ENCODE measurements around the gene C5orf46. TPM values are rescaled to one million over a fixed set of nuclear protein-coding genes. Genes with fewer than 3 reads are reported as not detected.

C5orf46 gene
- total RNA-seq, 6 experiments from 2014 or later = not detected

DNA sequence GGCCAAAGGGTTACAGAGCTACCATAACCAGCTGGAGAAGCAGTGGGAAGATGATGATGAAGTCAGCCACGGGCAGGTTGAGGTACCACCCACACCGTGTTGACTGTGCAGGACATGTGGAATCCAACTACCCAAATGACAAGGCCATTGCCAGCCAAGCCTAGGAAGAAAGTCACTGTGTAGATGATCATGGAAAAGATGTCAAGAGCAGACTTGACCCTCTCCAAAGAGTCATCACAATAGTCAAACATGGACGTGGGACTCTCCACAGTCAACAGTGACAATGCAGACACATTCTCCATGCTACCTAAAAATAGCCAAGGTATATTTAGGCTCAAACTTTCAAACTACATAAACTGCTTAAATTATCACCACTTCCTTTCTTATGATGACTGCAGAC lies 54.0 kb downstream of the C5orf46 start:
- no peaks in the 10 kb centered on the region for H3K9me3 Mint-ChIP-seq
- TF ChIP-seq, protein P1, sequence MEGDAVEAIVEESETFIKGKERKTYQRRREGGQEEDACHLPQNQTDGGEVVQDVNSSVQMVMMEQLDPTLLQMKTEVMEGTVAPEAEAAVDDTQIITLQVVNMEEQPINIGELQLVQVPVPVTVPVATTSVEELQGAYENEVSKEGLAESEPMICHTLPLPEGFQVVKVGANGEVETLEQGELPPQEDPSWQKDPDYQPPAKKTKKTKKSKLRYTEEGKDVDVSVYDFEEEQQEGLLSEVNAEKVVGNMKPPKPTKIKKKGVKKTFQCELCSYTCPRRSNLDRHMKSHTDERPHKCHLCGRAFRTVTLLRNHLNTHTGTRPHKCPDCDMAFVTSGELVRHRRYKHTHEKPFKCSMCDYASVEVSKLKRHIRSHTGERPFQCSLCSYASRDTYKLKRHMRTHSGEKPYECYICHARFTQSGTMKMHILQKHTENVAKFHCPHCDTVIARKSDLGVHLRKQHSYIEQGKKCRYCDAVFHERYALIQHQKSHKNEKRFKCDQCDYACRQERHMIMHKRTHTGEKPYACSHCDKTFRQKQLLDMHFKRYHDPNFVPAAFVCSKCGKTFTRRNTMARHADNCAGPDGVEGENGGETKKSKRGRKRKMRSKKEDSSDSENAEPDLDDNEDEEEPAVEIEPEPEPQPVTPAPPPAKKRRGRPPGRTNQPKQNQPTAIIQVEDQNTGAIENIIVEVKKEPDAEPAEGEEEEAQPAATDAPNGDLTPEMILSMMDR (IDR thresholded peaks at IDR 0.05) = no peak
- peaks cover 2% of the 10 kb centered on the region; the same call in 1 of the 2 replicates for H3K27me3 Mint-ChIP-seq (ENCODE audit: insufficient read depth)
- DNase-seq = no peak
- no peak overlapping the region for H3K4me3 Mint-ChIP-seq
- no peaks in the 10 kb centered on the region for H3K4me1 Mint-ChIP-seq (ENCODE audit: low read depth)
- no peak overlapping the region for H3K27ac Mint-ChIP-seq
- no peaks in the 10 kb centered on the region for H3K36me3 Mint-ChIP-seq (ENCODE audit: low read depth)

DNA sequence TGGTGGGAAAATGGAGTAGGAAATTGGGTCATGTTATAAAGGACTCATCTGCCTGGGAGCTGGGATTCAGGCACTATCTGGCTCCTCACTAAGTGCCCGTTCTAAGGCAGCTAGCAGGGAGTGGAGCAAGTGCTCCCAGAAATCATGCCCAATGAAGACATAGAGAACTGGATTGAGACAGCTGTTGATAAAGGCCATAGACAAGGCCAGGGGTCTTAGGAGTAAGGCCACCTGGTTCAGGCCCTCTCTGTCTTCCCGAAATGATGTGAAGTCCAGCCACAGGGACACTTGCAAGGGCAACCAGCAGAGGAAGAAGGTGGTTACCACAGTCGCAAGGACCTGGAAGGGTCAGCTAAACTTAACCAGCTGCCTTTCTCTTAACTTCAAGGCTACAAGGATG lies 54.8 kb downstream of the C5orf46 start:
- H3K4me3 Mint-ChIP-seq = no peak overlapping the region
- DNase-seq = no peak
- TF ChIP-seq, protein P1 (IDR thresholded peaks at IDR 0.05) = no peak
- H3K36me3 Mint-ChIP-seq (ENCODE audit: low read depth) = no peaks in the 10 kb centered on the region
- H3K4me1 Mint-ChIP-seq (ENCODE audit: low read depth) = no peaks in the 10 kb centered on the region
- peaks cover 2% of the 10 kb centered on the region; the same call in 1 of the 2 replicates for H3K27me3 Mint-ChIP-seq (ENCODE audit: insufficient read depth)
- no peak overlapping the region for H3K27ac Mint-ChIP-seq
- no peaks in the 10 kb centered on the region for H3K9me3 Mint-ChIP-seq

DNA sequence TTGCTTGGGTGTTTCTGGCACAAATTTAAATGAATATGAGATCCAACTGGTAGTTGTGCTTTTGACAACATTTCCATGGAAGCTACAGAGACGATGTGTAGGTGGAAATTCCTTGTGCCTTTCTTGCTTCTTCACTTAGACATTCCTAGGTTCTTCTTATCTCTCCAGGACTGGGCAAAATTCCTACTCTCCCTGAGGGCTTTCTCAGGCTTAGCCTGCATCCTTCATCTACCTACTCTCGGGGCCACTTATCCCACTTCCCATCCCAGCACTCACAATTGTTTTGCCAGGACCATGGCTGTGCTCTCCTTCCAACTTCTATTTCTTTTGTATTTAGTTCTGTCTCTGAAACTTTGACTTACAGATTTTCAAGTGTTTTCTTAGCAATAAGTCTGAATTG lies 57.1 kb downstream of the C5orf46 start:
- H3K4me1 Mint-ChIP-seq (ENCODE audit: low read depth) = no peaks in the 10 kb centered on the region
- no peak overlapping the region for H3K4me3 Mint-ChIP-seq
- no peak for DNase-seq
- TF ChIP-seq, protein P1 (IDR thresholded peaks at IDR 0.05) = no peak
- H3K27ac Mint-ChIP-seq = no peak overlapping the region
- H3K36me3 Mint-ChIP-seq (ENCODE audit: low read depth) = no peaks in the 10 kb centered on the region
- peaks cover 2% of the 10 kb centered on the region; the same call in 1 of the 2 replicates for H3K27me3 Mint-ChIP-seq (ENCODE audit: insufficient read depth)
- H3K9me3 Mint-ChIP-seq = no peaks in the 10 kb centered on the region; the same call in 1 of the 2 replicates

DNA sequence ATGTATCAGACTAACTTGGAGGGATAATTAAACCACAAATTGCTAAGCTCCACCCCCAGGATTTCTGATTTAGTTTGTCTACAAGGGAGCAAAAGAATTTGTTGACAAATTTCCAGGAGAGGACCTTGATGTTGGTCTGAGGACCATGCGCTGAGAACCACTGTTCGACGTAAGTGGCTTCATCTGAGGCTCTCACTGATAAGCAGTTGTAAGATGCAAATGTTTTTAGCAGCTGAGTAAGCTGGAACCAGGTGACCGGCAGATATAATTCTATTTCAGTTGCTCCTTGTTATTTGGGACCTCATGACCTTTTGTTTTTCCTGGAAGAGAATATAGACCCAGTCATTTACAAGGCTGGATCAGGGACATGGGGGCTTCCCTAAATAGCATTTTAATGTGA lies 60.7 kb downstream of the C5orf46 start:
- no peaks in the 10 kb centered on the region; the same call in 1 of the 2 replicates for H3K9me3 Mint-ChIP-seq
- H3K27ac Mint-ChIP-seq = no peak overlapping the region
- no peaks in the 10 kb centered on the region for H3K4me1 Mint-ChIP-seq (ENCODE audit: low read depth)
- peaks cover 2% of the 10 kb centered on the region; the same call in 1 of the 2 replicates for H3K27me3 Mint-ChIP-seq (ENCODE audit: insufficient read depth)
- H3K4me3 Mint-ChIP-seq = no peak overlapping the region
- TF ChIP-seq, protein P1 (IDR thresholded peaks at IDR 0.05) = no peak
- no peaks in the 10 kb centered on the region for H3K36me3 Mint-ChIP-seq (ENCODE audit: low read depth)
- no peak for DNase-seq

DNA sequence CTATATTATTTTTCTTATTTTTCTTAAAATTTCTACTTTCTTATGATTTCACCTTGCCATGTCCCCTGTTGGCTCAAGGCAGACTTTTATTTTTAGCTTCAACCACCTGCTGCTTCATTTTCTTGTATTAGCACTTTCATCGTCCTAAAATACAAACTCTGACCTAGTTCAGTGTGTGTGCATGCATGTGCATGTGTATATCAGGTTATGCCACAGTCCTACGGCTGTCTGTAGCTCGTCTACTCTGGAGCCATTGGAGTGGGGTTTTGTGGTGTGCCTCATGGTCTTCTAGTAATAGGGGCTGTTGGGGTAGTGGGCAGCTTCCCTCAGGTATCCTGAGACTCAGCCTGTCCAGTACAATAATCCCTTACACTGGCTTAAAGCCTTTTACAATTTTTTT lies 61.5 kb downstream of the C5orf46 start:
- peaks cover 2% of the 10 kb centered on the region; the same call in 1 of the 2 replicates for H3K27me3 Mint-ChIP-seq (ENCODE audit: insufficient read depth)
- TF ChIP-seq, protein P1 (IDR thresholded peaks at IDR 0.05) = no peak
- no peak for DNase-seq
- no peaks in the 10 kb centered on the region; the same call in 1 of the 2 replicates for H3K9me3 Mint-ChIP-seq
- H3K27ac Mint-ChIP-seq = no peak overlapping the region
- H3K36me3 Mint-ChIP-seq (ENCODE audit: low read depth) = no peaks in the 10 kb centered on the region
- H3K4me3 Mint-ChIP-seq = no peak overlapping the region
- no peaks in the 10 kb centered on the region for H3K4me1 Mint-ChIP-seq (ENCODE audit: low read depth)

DNA sequence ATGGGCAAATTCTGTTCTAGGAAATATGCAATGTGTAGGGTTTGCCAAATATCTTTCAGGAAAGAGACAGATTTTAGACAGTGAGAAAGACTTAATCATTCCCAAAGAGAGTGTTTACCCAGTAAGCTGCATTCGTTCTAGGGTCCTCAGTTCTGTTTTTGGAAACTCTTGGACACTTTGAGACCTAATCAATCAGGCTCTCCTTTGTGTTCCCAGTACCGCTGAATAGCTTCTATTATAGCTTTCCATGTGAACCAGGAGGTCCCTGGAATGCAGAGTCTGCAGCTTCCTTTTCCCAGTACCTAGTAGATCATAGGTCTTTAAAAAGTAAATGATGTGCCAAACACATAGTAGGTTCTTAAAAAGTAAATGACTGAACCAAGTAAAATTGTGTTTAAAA lies 63.5 kb downstream of the C5orf46 start:
- TF ChIP-seq, protein P1 (IDR thresholded peaks at IDR 0.05) = no peak
- Mint-ChIP-seq H3K27ac (no peak overlapping the region), H3K4me1 (ENCODE audit: low read depth) (no peaks in the 10 kb centered on the region), H3K27me3 (ENCODE audit: insufficient read depth) (peaks cover 2% of the 10 kb centered on the region; the same call in 1 of the 2 replicates), H3K36me3 (ENCODE audit: low read depth) (no peaks in the 10 kb centered on the region), H3K9me3 (no peaks in the 10 kb centered on the region; the same call in 1 of the 2 replicates), H3K4me3 (no peak overlapping the region)
- no peak for DNase-seq
